Mucosa of rectum (tissue), 2 donors: ENCODE data around the gene SHISA2.

Source experiments
- H3K27ac ChIP-seq, 2 donors: one replicate each; pipeline ENCODE4 v1.7.0; 2013; ENCODE audit warnings: inconsistent platforms in 2 of 2, low read depth in 2 of 2, low read length in 2 of 2
- H3K27me3 ChIP-seq, 2 donors: one replicate each; pipeline ENCODE4 v1.7.0; 2013; ENCODE audit warnings: low read length in 2 of 2; ENCODE audit not compliant: control insufficient read depth in 2 of 2, insufficient read depth in 2 of 2
- H3K36me3 ChIP-seq, 2 donors: one replicate each; pipeline ENCODE4 v1.7.0; 2013; ENCODE audit warnings: low read length in 2 of 2; ENCODE audit not compliant: control insufficient read depth in 2 of 2, insufficient read depth in 2 of 2
- H3K4me1 ChIP-seq, 2 donors: one replicate each; pipeline ENCODE4 v1.7.0; 2013; ENCODE audit warnings: low read length in 2 of 2, mild to moderate bottlenecking in 1 of 2; ENCODE audit not compliant: control insufficient read depth in 2 of 2, insufficient read depth in 2 of 2
- H3K4me3 ChIP-seq, 2 donors: one replicate each; pipeline ENCODE4 v1.7.0; 2013; ENCODE audit warnings: low read length in 2 of 2
- H3K9ac ChIP-seq, 2 donors: one replicate each; pipeline ENCODE4 v1.7.0; 2013; ENCODE audit warnings: low read length in 2 of 2, low read depth in 1 of 2, mild to moderate bottlenecking in 1 of 2
- H3K9me3 ChIP-seq, 2 donors: one replicate each; pipeline ENCODE4 v1.7.0; 2013; ENCODE audit warnings: low read length in 2 of 2; ENCODE audit not compliant: control insufficient read depth in 2 of 2
- donor health status: healthy.
- donor health status: Normal muscosa, but diverticular disease.

The SHISA2 gene

GRCh38 chr13:26051231-26051656 lies 572 bp downstream of the SHISA2 start:
- no peaks in the 10 kb centered on the region for H3K9me3 ChIP-seq
- H3K27ac ChIP-seq, result no peak overlapping the region
- H3K9ac ChIP-seq, result no peak overlapping the region
- peaks cover 13 to 17% of the 10 kb centered on the region in 2 donors for H3K27me3 ChIP-seq
- H3K36me3 ChIP-seq, result no peaks in the 10 kb centered on the region
- H3K4me1 ChIP-seq, result no peaks in the 10 kb centered on the region
- H3K4me3 ChIP-seq, result peak overlapping the region in 1 of 2 donors; percentile 26

GRCh38 chr13:26050568-26051230 lies 1.1 kb downstream of the SHISA2 start:
- no peaks in the 10 kb centered on the region for H3K36me3 ChIP-seq
- H3K27me3 ChIP-seq, result peaks cover 13 to 17% of the 10 kb centered on the region in 2 donors
- H3K9ac ChIP-seq, result no peak overlapping the region
- no peak overlapping the region for H3K27ac ChIP-seq
- no peaks in the 10 kb centered on the region for H3K4me1 ChIP-seq
- H3K9me3 ChIP-seq, result no peaks in the 10 kb centered on the region
- no peak overlapping the region for H3K4me3 ChIP-seq

GRCh38 chr13:26048741-26049140 lies 3.1 kb downstream of the SHISA2 start:
- no peaks in the 10 kb centered on the region for H3K36me3 ChIP-seq
- no peak overlapping the region for H3K9ac ChIP-seq
- H3K4me1 ChIP-seq, result no peaks in the 10 kb centered on the region
- no peak overlapping the region for H3K27ac ChIP-seq
- no peak overlapping the region for H3K4me3 ChIP-seq
- no peaks in the 10 kb centered on the region for H3K9me3 ChIP-seq
- H3K27me3 ChIP-seq, result peaks cover 13 to 17% of the 10 kb centered on the region in 2 donors

- no peak overlapping the region for H3K4me3 ChIP-seq
- no peaks in the 10 kb centered on the region for H3K4me1 ChIP-seq
- H3K9ac ChIP-seq, result no peak overlapping the region
- peaks cover 13 to 17% of the 10 kb centered on the region in 2 donors for H3K27me3 ChIP-seq
- no peaks in the 10 kb centered on the region for H3K9me3 ChIP-seq
- no peaks in the 10 kb centered on the region for H3K36me3 ChIP-seq
- H3K27ac ChIP-seq, result no peak overlapping the region
Measured at GRCh38 chr13:26047040-26047439, 4.8 kb downstream of the SHISA2 start.

DNA sequence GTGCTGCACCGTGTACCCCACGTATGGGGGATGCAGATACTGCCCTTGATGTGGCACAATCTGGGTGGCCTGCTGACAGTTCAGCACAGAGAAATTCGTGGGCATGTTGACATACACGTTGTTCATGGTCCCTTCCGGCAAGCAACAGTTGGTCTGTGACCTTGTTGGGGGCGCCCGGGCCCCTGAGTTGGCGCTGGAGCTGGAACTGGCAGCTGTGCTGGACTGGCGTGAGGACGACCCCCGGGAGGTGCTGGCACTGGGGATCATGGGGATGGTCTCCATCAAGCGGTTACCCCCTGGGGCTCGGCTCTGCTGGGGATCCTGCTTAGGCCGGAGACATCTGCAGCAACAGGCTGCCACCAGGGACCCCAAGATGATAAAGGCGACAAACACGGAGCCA lies 5.2 kb downstream of the SHISA2 start:
- H3K27me3 ChIP-seq, result peaks cover 13 to 17% of the 10 kb centered on the region in 2 donors
- no peak overlapping the region for H3K27ac ChIP-seq
- no peaks in the 10 kb centered on the region for H3K9me3 ChIP-seq
- no peaks in the 10 kb centered on the region for H3K36me3 ChIP-seq
- H3K4me3 ChIP-seq, result no peak overlapping the region
- no peaks in the 10 kb centered on the region for H3K4me1 ChIP-seq
- no peak overlapping the region for H3K9ac ChIP-seq

DNA sequence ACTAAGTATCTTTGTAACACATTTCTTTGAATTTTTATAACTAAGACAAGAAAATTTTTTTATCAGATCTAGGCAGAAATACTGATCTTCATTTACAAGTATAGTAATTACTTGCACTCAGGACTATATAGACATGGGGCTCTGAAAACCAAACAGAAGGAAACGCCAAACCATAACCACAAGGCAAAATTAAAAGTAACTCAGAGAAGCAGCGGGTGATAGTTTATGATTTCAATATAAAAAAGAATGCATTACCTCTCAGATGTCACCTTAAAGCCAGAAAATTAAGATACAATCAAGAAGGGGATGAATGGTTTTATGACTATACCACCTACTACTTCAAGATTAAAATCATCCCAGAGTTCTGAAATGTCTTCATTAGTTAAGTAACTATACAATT lies 6.7 kb downstream of the SHISA2 start:
- no peaks in the 10 kb centered on the region for H3K36me3 ChIP-seq
- no peak overlapping the region for H3K4me3 ChIP-seq
- no peak overlapping the region for H3K27ac ChIP-seq
- H3K9me3 ChIP-seq, result no peaks in the 10 kb centered on the region
- no peaks in the 10 kb centered on the region for H3K4me1 ChIP-seq
- H3K27me3 ChIP-seq, result peaks cover 7 to 13% of the 10 kb centered on the region in 2 donors
- no peak overlapping the region for H3K9ac ChIP-seq

GRCh38 chr13:26042785-26043184 lies 9.0 kb downstream of the SHISA2 start:
- Histone ChIP-seq H3K4me3 (no peak overlapping the region), H3K9me3 (no peaks in the 10 kb centered on the region), H3K36me3 (no peaks in the 10 kb centered on the region), H3K4me1 (no peaks in the 10 kb centered on the region), H3K9ac (no peak overlapping the region), H3K27me3 (no peaks in the 10 kb centered on the region), H3K27ac (no peak overlapping the region)

DNA sequence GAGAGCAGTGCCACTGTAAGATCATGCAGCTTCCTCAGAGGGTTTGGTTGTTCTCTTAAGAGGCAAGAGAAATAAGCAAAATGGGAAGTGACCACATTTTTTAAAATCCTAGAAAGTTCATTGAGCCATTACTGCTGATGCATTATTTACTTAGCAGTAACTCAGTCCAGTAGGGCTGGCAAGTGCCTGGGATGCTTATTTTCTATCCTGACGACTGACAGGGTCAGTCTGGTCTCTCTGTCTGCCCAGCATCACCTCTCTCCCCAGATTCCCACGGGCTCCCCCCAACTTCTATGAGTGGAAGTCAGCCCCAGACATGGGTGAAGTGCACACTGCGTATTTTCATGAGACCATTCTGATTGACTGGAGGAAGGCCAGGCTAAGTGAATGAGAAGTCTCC lies 10.4 kb downstream of the SHISA2 start:
- H3K9ac ChIP-seq, result no peak overlapping the region
- H3K27ac ChIP-seq, result no peak overlapping the region
- H3K9me3 ChIP-seq, result no peaks in the 10 kb centered on the region
- no peaks in the 10 kb centered on the region for H3K4me1 ChIP-seq
- H3K4me3 ChIP-seq, result no peak overlapping the region
- no peaks in the 10 kb centered on the region for H3K27me3 ChIP-seq
- H3K36me3 ChIP-seq, result no peaks in the 10 kb centered on the region

GRCh38 chr13:26038931-26039475 lies 12.8 kb downstream of the SHISA2 start:
- no peaks in the 10 kb centered on the region for H3K4me1 ChIP-seq
- no peaks in the 10 kb centered on the region for H3K27me3 ChIP-seq
- no peaks in the 10 kb centered on the region for H3K9me3 ChIP-seq
- no peak overlapping the region for H3K4me3 ChIP-seq
- H3K36me3 ChIP-seq, result no peaks in the 10 kb centered on the region
- no peak overlapping the region for H3K27ac ChIP-seq
- no peak overlapping the region for H3K9ac ChIP-seq

DNA sequence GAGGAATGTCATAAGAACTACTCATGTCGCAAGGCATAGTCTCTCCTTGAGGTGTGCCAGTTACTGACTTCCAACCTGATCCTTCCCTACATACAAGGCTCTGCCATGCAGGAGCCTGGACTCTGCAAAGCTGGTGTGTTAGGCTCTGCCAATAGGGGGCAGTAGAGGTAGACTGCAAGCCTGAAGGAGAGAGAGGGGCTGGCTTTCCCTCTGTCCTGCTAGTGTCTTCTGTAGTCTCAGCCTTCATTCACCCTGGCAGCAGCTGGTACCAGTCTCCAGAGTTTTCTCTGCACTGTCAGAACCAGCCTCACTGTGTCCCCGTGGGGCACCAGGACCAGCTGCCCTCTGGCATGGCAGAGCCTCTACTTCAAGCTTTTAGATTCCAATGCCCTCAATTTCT lies 14.5 kb downstream of the SHISA2 start:
- Histone ChIP-seq H3K36me3 (no peaks in the 10 kb centered on the region), H3K9ac (no peak overlapping the region), H3K27me3 (no peaks in the 10 kb centered on the region), H3K4me1 (no peaks in the 10 kb centered on the region), H3K27ac (no peak overlapping the region), H3K9me3 (no peaks in the 10 kb centered on the region), H3K4me3 (no peak overlapping the region)
